NB4 (cell line): ENCODE data around the gene CAMTA1.

Experiments used
- POLR2A ChIP-seq: IDR thresholded peaks from 2 replicates; pipeline ENCODE4 v1.6.1; 2011; ENCODE audit warnings: mild to moderate bottlenecking; ENCODE audit not compliant: insufficient read length; ENCODE audit errors: extremely low read depth
- TF ChIP-seq, protein P1 (sequence below): IDR thresholded peaks from one replicate; pipeline ENCODE4 v1.5.1; 2012; ENCODE audit warnings: low read depth, low read length

DNA sequence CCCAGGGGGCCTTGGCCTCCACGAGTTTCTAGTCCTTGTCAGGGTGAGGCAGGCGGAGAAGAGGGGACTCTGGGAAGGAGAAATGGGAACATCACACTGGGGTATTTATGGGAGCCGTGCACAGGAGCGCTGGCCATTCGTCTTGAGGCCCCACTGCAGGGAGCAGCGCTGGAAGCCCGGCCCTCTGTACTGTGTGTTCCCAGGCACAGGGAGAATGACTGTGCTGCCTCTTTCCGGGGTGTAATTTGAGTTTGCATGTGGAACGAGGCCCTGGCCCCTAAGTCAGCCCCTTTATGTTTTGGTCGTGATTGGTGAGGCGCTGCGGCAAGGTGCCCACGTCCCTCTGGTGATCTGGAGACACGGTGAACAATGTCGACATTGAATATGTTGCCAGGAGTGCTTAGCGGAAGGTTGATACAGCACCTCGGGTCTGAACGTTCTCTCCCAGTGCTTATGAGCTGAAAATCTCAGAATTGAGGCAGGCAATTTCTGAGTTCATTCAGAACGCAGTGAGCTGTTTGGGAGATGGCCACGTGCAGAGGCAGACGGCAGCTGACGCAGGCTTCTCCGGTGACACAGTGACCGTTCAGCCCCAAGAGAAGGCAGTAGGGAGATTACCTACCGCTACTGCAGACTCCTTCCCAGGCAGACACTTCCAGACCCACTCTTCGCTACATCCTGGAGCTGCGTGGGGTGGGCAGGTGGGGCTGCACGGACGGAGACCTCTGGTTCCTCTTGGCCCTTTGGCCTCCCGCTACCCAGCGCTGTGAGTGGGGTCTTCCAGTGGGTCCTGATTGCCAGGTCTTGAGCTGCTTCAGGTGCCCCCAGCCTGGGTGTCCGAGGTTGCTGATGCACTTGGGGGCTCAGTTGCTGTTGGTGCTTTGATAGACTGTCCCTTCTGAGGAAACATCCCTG lies 265.8 kb downstream of the CAMTA1 start:
- TF ChIP-seq, protein P1, sequence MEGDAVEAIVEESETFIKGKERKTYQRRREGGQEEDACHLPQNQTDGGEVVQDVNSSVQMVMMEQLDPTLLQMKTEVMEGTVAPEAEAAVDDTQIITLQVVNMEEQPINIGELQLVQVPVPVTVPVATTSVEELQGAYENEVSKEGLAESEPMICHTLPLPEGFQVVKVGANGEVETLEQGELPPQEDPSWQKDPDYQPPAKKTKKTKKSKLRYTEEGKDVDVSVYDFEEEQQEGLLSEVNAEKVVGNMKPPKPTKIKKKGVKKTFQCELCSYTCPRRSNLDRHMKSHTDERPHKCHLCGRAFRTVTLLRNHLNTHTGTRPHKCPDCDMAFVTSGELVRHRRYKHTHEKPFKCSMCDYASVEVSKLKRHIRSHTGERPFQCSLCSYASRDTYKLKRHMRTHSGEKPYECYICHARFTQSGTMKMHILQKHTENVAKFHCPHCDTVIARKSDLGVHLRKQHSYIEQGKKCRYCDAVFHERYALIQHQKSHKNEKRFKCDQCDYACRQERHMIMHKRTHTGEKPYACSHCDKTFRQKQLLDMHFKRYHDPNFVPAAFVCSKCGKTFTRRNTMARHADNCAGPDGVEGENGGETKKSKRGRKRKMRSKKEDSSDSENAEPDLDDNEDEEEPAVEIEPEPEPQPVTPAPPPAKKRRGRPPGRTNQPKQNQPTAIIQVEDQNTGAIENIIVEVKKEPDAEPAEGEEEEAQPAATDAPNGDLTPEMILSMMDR: no peak
- TF ChIP-seq POLR2A: no peak
